HG03159 (cell line): ENCODE data around the gene ANKS1B.
"Not testable (repeated sequence)": the region's sequence is repeated elsewhere in the genome, so short reads cannot be mapped to it uniquely, and the experiment has no call there.

Source experiments
- ATAC-seq: cut with Tn5 transposase; IDR thresholded peaks from one replicate; pipeline ENCODE4 v1.9.1; 2021; ENCODE audit warnings: mild to moderate bottlenecking, moderate library complexity; ENCODE audit not compliant: unreplicated experiment

The ANKS1B gene

GRCh38 chr12:98852181-98852580, 1132.6 kb downstream of the ANKS1B start:
- no peak for ATAC-seq

GRCh38 chr12:98847242-98847641, 1137.5 kb downstream of the ANKS1B start:
- ATAC-seq: no peak

- ATAC-seq: no peak
Observed at GRCh38 chr12:98845957-98846356, 1138.8 kb downstream of the ANKS1B start.

GRCh38 chr12:98840325-98840724, 1144.4 kb downstream of the ANKS1B start:
- no peak for ATAC-seq

GRCh38 chr12:98838231-98838647, 1146.5 kb downstream of the ANKS1B start:
- ATAC-seq: no peak

GRCh38 chr12:98837134-98837752, 1147.5 kb downstream of the ANKS1B start:
- ATAC-seq: not testable (repeated sequence)

GRCh38 chr12:98830657-98831056, 1154.1 kb downstream of the ANKS1B start:
- ATAC-seq: no peak

GRCh38 chr12:98828802-98829600, 1155.7 kb downstream of the ANKS1B start:
- ATAC-seq: no peak

GRCh38 chr12:98823012-98823411, 1161.7 kb downstream of the ANKS1B start:
- no peak for ATAC-seq

GRCh38 chr12:98821866-98822265, 1162.9 kb downstream of the ANKS1B start:
- ATAC-seq: no peak

GRCh38 chr12:98821232-98821631, 1163.5 kb downstream of the ANKS1B start:
- no peak for ATAC-seq

- no peak for ATAC-seq
Observed at GRCh38 chr12:98819821-98820404, 1164.8 kb downstream of the ANKS1B start.

GRCh38 chr12:98819071-98819470, 1165.7 kb downstream of the ANKS1B start:
- no peak for ATAC-seq

- ATAC-seq: no peak
Observed at GRCh38 chr12:98818239-98818638, 1166.5 kb downstream of the ANKS1B start.

GRCh38 chr12:98817742-98818141, 1167.0 kb downstream of the ANKS1B start:
- no peak for ATAC-seq

- no peak for ATAC-seq
Observed at GRCh38 chr12:98816720-98817119, 1168.0 kb downstream of the ANKS1B start.

GRCh38 chr12:98814254-98814653, 1170.5 kb downstream of the ANKS1B start:
- ATAC-seq: no peak

GRCh38 chr12:98812225-98812624, 1172.5 kb downstream of the ANKS1B start:
- no peak for ATAC-seq

GRCh38 chr12:98808243-98808875, 1176.4 kb downstream of the ANKS1B start:
- no peak for ATAC-seq

- ATAC-seq: no peak
Observed at GRCh38 chr12:98807187-98807586, 1177.5 kb downstream of the ANKS1B start.

- no peak for ATAC-seq
Observed at GRCh38 chr12:98803468-98804209, 1181.1 kb downstream of the ANKS1B start.
